GM21825 (cell line): Measurements from ENCODE around the gene HS3ST3B1.

Source experiments
- ATAC-seq: cut with Tn5 transposase; IDR thresholded peaks from one replicate; pipeline ENCODE4 v1.9.1; 2021; ENCODE audit warnings: mild to moderate bottlenecking, moderate library complexity; ENCODE audit not compliant: unreplicated experiment

The HS3ST3B1 gene

DNA sequence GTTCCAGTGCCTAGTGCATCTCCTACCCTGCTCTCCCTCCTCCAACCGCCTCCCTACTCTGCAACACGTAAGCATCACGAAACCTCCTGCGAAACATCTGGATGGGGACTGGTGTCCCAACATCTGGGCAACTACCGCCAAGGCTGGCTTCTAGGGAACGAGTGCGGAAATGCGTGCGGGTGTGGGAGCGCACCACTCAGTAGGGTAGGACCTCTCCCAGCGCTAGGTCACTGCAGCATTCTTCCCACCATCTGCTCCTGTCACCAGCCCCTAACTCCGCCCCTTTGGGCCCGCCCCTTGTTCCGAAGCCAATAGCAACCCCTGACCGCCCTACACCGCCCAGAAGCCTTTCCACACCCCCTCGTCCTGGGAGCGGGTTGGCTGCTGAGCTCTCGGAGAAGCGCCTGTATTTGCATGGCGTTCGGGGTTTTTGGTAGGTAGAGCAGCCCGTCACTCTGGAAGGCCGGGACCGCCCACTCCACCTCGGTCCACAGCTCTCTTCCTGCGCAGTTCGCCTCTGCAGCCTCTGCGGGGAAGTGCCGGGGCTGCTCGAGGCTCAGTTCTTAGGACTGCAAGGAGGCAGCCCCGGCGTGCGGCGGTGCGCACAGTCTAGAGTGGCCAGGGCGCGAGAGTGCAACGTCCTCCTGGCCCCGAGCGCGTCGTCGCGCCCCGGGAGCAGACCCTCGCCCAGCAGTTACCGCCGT, at the start of gene HS3ST3B1:
TSS of gene HS3ST3B1 (plus strand) at position 507 of the 704 bp plus-strand sequence. CDS start 438 bp downstream, outside the sequence.
- peak; percentile 85 for ATAC-seq

DNA sequence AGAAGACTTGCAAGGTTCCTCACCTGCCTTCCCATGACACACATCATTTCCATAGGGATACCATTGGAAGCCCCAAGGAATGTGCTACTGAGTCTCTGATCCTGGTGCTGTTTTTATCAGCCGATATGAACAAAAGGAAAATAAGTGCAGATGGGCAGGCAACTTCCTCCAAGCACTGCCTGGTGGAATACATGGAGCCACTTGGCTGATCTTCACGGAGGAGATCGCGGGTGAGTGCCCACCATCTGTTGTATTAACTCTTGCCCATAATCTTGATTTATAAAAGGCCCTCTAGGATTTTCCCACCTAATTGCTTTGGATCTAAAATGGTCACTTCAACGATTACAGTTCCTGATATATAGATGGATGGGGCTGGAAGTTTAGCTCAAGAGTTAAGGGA, 39.5 kb upstream of the HS3ST3B1 start:
- ATAC-seq: no peak

DNA sequence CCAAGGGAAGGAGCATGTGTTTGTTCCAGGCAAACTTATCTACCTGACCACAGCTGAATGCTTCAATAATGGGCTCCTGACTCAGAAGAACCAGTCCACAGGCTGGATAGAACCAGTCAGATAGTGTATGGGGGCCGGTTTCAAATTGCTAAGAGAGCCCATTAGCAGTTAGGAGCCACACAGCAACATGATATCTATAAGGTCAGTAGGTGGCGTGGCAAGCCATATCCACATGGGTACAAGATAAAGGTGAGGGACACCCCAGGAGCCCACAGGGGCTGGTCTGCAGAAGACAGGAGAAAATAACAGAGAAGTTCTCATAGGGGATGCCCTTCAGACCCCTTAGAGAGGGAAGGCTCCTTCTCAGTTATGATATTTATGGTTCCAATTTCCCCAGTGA, 32.6 kb upstream of the HS3ST3B1 start:
- no peak for ATAC-seq

DNA sequence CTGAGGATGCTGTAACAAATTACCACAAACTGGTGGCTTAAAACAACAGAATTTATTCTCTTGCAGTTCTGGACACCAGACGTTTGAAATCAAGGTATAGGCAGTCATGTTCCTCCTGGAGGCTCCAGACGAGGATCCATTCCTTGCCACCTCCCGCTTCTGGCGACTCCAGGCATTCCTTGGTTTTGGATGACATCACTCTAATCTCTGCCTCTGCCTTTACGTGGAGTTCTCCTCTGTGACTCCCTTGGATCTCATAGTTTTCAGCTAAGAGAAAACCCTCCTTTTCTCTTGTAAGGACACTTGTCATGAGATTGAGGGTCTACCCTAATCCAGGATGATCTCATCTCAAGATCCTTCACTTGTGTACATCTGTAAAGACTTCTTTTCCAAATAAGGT, 31.4 kb upstream of the HS3ST3B1 start:
- ATAC-seq: no peak

DNA sequence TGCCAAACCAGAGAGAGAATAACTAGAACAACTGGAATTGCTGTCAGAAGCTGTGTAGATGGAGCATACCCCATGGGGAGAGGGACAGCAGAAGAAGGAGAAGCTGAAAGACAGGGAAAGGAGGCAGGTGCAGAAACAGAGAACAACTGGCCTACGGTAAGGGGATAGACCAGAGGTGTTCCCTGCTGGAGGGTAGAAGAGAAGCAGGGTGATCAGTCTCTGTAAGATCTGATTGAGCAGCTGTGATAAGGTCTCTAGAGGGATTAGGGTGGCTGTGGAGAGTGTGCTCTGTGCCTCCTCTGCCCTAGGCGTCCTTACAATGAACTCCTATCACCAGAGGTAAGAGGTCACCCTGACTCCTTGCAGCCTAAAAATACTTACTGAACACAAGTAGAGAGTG, 30.4 kb upstream of the HS3ST3B1 start:
- no peak for ATAC-seq

DNA sequence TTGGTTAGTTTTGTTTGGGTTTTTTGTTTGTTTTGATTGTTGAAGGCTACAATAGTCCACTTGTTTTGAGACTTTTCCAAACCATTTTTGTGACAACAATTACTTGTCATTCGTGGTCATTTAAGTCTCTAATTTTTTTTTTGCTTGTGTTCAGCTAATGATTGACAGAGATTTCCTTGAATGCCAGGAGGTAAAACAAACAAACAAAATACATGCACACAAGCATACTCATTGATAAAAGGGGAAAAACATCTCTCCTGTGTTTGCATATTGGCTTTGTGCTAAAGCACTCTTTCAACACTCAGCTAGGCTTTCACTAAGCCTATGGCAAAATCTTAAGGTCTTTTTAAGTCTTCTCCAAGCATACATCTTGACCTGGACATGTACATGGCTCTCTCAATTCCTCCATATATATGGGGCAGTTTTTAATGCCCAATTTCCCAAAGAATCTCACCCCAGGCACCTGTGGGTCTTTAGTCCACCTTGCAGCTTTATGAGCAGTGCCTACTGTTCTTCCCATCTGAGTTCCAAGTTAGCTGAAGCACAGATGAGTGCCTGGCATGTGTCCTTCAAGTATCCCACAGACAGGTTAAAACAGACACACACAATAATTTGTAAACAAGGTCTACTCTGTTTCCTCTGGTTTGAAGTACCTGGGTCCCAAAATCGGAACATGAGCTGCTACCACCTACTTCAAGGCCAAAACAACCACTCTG, 24.2 kb upstream of the HS3ST3B1 start:
- no peak for ATAC-seq

DNA sequence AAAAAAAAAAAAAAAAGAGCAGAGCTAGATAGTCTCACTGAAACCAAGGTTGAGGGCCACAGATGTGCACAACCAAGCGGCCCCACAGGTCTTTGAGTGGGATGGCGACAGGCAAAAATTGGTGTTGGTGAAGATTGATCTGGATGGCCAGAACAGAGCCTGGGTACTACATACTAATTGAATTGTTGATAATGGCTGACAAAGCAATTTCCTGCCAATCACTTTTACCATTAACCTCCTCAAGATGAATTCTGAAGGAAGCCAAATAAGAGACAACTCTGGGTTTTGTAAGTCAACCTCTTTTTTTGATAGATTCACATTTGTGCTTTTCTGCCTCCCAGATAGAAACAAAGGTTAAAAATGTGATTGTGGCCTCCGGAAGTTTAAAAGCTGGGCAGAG, 19.4 kb upstream of the HS3ST3B1 start:
- no peak for ATAC-seq

DNA sequence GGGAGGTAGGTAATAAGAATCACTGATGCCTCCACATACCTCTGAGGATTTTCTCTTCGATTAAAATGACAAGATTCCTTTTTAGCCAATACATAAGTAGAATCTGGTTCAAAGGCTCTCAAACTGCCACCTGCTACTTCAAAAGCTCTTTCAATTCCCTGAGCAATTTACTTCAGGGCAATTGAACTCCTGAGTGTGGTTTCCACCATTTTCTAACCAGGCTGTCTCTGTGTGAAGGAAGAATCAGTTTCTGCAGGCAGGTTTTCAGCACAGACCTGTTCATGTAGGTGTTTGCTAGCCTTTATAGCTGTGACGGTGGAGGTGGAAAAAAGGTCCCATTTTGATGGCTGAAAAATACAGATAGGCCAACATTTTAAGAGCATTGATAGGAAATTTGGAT, 18.2 kb upstream of the HS3ST3B1 start:
- ATAC-seq: no peak

DNA sequence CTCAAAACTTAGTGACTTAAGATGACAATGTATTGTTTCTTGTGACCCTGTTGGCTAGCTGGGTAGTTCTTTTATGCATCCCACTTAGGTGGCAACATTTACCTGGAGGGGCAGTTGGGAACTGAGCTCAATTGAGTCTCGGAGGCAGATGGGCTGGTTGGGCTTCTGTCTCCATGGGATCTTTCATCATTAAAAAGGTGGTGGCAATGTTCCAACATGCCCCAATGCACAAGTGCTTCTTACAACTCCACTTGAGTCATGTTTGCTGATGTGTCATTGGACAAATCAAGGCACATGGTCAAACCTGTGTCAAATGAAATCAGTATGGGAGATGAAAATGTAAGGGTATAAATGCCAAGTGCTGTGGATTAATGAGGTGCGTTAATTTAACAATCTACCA, 11.7 kb upstream of the HS3ST3B1 start:
- no peak for ATAC-seq

DNA sequence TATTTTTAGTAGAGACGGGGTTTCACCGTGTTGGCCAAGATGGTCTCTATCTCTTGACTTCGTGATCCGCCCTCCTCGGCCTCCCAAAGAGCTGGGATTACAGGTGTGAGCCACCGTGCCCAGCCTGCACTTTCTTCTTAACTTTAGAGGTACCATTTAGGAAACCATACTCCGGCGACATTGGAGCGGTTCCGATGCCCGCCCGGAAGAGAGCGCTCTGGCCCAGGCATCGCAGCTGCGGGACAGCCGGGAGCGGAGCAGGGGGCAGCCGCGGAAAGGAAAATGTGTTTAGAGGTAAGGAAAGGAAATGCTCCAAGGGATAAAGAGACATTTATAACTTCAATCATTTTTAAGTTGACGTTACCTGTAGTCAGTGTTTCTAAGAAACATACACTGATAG, 6.0 kb upstream of the HS3ST3B1 start:
- ATAC-seq: no peak

DNA sequence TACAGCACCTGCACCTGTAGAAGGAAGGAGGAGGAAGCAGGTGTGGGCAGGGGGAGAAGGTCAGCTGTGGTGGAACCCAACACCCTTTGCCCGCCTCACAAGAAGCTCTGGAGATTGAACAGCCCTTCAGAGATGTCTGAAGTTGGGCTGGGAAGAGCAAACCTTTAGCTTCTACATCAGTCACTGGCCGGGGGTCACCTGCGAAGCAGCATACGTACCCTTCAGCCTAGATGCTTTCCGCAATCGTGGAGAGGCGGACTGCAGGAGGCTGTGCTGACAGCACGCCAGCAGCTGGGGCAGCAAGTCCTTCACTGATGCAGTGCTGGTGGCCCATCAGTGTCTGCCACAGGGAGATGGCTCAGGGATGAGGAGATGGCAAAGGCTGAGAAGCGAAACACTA, 5.2 kb upstream of the HS3ST3B1 start:
- no peak for ATAC-seq

DNA sequence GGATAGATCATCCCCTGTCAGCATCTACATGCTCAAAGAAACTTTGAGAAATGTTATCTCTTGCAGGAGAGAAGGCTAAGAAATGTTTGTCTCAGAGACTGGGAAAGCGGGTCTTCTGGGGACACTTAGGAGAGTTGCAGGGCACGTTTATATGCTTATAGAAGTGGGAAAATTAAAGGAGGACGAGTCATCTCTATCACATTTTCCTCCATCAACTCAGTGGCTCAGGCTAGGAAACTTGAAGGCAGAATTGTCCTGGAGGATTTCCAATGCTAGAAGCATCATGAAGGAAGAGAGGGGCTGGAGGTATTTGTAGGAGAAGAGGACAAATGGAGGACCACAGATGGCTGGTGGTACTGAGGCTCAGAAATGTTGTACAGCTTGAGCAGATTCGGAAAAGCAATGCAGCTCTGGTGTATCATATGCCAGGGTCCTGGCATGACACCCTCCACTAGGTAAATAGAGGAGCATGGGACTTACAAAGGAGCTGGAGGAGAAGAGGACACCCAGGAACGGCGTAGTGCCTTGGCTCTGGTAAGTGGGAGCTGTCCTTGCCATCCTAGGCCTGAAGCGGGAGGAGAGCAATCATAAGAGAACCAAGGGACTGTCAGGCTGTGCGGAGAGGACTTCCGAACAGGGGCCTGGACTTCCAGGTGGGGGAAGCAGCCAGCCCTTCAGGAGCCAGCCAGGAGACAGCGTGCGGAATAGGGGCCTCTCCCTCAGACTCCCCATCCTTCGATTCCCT, 4.5 kb upstream of the HS3ST3B1 start:
- ATAC-seq: no peak

DNA sequence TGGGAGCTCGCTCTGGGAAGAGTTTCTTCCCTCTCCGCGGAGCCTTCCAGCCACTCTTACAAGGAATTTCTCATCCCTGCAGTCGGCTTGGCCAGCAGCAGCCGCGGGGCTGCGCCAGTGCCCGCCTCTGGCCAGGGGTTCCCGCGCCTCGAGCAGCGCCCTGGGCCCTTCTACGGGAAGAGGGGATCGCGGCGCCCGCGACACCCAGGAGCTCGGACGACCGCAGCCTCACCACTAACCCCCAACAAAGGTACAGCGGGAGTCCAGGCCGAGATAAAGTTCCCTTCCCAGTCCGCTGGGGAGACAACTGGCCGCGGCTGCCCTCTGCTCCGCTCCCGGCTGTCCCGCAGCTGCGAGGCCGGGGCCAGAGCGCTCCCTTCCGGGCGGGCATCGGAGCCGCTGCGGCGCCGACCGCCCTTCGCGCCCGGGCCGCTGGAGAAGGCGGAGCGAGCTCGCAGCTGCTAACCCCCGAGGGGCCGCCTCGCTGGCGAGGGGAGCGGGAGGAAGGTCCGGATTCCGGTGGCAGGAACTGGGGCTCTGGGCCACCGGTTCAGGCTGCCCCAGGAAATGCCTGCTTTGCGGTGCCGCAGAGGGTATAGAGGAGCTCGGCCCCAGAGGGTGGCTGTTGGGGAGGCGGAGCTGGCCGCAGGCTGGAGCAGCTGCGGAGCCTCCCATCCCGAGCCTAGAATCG, 3.6 kb upstream of the HS3ST3B1 start:
- ATAC-seq: no peak

DNA sequence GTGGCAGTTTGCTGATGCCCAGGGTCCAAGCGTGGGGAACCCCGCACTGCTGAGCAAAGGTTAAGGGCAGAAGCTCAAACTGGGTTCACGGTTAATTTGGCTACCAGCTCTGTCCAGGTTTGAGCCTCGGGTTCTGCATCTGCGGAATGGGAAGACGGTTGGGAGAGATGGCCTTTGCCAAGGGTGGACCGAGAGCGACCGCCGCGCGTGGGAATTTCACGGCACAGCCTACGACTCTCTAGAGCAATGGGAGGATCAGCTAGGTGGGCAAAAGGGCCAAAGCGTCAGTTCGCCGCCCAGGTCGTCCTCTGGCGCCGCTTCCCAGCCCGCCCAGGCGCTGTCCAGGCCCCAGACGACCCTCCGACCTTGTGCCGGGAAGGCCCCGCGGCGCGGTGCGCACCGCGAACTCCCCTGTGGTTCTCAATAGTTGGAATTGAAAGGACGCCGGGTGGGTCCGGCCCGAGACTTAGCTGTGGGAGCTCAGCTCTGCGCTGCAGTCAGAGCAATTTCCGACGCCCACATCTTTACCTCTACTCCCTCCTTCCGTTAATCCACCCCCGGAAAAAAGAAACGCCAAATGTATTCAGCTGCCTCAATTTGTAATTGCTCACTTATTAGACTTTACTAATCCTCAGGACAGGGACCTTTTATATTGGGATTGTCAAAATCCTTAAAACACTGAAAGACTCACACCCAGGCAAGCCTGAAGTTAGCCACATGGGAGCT, 2.5 kb upstream of the HS3ST3B1 start:
- no peak for ATAC-seq

DNA sequence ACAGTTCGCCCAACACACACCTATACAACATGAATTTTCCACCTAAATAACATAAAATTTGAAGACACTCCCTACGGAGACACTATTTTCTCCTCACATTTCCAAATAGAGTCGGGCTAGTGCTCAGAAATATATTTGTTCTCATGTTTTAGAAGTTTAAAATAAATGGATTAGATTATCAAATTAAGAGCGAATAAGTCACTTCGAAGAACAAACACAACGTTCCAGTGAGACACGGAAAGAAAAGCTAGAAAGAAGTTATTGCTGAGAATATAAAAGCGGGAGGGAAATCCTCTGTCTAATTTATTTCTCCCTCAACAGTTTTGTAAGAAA, 2.0 kb upstream of the HS3ST3B1 start:
- no peak for ATAC-seq

DNA sequence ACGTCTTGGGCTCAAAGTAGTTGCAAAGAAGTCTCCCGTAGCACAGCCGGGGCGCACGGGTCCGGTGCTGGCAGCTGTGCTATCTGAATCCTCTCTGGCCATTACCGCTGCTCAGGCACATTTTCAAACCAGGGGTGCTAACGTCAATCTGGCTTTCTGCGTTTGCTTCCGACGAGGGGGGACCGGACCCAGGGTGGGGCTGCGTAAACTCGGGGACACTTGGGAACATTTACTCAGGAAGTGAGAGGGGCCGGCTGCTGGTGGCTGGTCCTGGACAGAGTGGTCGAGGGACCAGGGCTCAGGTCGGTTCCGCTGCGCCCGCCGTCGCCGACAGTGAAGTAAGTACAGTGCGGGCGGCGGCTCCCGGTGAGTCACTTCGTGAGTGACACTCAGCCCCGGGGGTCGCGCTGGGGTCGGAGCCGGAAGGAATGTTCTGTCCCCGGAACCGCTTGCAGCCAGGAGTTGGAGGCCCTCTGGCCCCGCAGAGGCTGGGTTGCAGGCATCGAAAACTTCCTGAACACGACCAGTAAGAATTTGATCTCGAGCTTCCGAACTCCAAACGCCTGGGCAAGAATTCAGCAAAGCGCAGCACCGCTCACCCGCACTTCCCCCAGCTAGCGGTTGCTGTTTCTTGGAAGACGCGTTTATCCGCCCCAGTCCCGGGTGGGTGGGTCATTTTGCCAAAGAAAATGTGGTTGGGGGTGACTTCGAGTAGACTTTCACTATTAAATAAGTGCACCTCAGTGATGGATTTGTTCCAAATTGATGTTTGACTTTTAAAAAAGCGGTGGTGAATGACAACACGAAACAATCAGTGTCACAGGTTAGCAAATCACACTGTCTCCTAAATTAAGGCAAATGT, 1.4 kb upstream of the HS3ST3B1 start:
- no peak for ATAC-seq

DNA sequence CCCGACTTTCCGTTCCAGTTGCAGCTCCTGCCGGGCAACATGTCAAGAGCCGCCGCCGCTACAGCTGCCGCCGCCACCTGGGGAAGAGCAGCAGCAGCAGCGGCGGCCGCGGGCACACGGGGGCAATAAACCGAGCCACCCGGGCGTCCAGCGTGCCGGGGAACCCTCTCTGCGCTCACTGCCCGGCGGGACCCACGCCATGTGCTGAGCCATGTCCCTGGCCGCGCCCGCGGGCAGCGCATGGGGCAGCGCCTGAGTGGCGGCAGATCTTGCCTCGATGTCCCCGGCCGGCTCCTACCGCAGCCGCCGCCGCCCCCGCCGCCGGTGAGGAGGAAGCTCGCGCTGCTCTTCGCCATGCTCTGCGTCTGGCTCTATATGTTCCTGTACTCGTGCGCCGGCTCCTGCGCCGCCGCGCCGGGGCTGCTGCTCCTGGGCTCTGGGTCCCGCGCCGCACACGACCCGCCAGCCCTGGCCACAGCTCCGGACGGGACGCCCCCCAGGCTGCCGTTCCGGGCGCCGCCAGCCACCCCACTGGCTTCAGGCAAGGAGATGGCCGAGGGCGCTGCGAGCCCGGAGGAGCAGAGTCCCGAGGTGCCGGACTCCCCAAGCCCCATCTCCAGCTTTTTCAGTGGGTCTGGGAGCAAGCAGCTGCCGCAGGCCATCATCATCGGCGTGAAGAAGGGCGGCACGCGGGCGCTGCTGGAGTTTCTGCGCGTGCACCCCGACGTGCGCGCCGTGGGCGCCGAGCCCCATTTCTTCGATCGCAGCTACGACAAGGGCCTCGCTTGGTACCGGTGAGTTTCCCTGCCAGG, 604 bp downstream of the HS3ST3B1 start:
- peak; percentile 4 for ATAC-seq

DNA sequence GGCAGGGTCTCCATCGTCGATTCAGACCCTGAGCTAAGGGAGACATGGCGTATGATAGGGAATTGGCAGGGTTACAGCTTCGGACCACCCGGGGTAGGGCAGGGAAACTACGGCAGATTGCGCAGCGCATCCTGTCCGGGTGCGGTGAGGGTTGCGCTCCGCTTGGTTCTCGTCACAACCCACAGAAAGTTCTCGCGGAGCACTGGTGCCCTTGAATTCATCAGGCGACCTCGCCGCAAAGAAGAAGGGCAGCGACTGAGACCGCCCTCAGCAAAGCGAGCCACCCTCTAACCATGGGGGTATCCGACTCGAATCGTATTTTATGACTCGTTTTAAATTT, 1.2 kb downstream of the HS3ST3B1 start:
- no peak for ATAC-seq

DNA sequence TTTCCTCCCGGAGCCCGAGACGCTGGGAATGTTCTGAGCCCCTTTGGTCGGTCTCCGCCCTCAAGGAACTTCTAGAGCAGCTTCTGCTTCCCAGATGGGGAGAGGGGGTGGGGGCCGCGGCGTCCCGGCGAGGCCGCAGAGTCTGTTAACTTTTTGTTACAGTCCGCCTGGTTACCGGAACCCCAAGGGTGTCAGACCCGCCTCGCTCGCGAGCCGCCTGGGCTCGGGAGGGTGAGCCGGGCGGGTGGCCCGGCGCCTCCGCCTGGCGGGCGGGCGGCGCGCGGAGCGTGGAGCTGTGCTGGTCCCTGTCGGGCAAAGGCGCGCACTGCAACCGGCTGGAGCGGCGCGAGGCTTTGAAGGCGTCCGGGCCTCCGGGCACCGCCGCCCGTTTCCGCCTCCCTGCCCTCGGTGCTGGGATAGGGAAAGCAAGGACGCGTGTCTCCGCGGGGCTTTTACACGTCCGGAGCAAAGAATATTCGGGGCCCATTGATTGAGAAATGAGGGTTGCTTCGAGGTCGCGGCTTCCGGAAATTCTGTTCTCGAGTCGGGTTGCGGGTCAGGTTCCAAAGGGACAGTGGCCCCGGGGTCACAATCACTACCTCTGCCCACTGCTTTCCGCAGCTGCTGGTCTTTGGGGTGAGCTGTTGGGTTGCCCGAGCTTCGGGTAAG, 1.7 kb downstream of the HS3ST3B1 start:
- peak; percentile 42 for ATAC-seq
